HUDEP-2 (cell line): Measurements from ENCODE around the gene MAFB.
"Not testable (repeated sequence)": the region's sequence is repeated elsewhere in the genome, so short reads cannot be mapped to it uniquely, and the experiment has no call there.

Source experiments
- DNase-seq, 76 experiments: peaks; one replicate each; lab custom pipeline; 2025; ENCODE audit not compliant: unreplicated experiment in 76 of 76; lab: John Stamatoyannopoulos, UW

MAFB gene

GRCh38 chr20:40689100-40689942 lies at the start of gene MAFB:
Gene MAFB (minus strand): TSS chr20:40689236. CDS start chr20:40688850, 386 bp downstream.
- DNase-seq, result peak in 56 of 76 experiments; percentile 2 to 77 (median 52)

- not testable (repeated sequence) for DNase-seq
Observed at GRCh38 chr20:40736468-40736867, 47.4 kb upstream of the MAFB start.

- DNase-seq, result no peak
Observed at GRCh38 chr20:40728996-40729395, 40.0 kb upstream of the MAFB start.

- peak in 2 of 76 experiments; percentile 0 to 3 for DNase-seq
Observed at GRCh38 chr20:40728470-40728869, 39.4 kb upstream of the MAFB start.

- DNase-seq, result no peak
Observed at GRCh38 chr20:40727960-40728359, 38.9 kb upstream of the MAFB start.

GRCh38 chr20:40726776-40727175 lies 37.7 kb upstream of the MAFB start:
- no peak for DNase-seq

GRCh38 chr20:40724566-40724965 lies 35.5 kb upstream of the MAFB start:
- no peak for DNase-seq

- no peak for DNase-seq
Observed at GRCh38 chr20:40720826-40721225, 31.8 kb upstream of the MAFB start.

GRCh38 chr20:40720099-40720498 lies 31.1 kb upstream of the MAFB start:
- DNase-seq, result no peak

GRCh38 chr20:40718982-40719729 lies 30.1 kb upstream of the MAFB start:
- DNase-seq, result no peak

GRCh38 chr20:40718214-40718977 lies 29.4 kb upstream of the MAFB start:
- no peak for DNase-seq

- no peak for DNase-seq
Observed at GRCh38 chr20:40717343-40717865, 28.4 kb upstream of the MAFB start.

- no peak for DNase-seq
Observed at GRCh38 chr20:40715491-40715890, 26.5 kb upstream of the MAFB start.

- no peak for DNase-seq
Observed at GRCh38 chr20:40714916-40715315, 25.9 kb upstream of the MAFB start.

GRCh38 chr20:40714109-40714508 lies 25.1 kb upstream of the MAFB start:
- no peak for DNase-seq

GRCh38 chr20:40713508-40713907 lies 24.5 kb upstream of the MAFB start:
- DNase-seq, result no peak

- DNase-seq, result no peak
Observed at GRCh38 chr20:40711079-40711478, 22.0 kb upstream of the MAFB start.

GRCh38 chr20:40710603-40711002 lies 21.6 kb upstream of the MAFB start:
- no peak for DNase-seq

- DNase-seq, result peak in 17 of 76 experiments; percentile 2 to 49 (median 12)
Observed at GRCh38 chr20:40706977-40707582, 18.0 kb upstream of the MAFB start.

- no peak for DNase-seq
Observed at GRCh38 chr20:40705413-40705812, 16.4 kb upstream of the MAFB start.
